BJ (cell line): ENCODE results near the gene PBX3. TPM values are rescaled to one million over a fixed set of nuclear protein-coding genes. Genes with fewer than 3 reads are reported as not detected.

Source experiments
- CTCF ChIA-PET: fragments of 350-600 bp; formaldehyde crosslinking; extraction: SDS; loops from one replicate; lab custom pipeline; 2021; ENCODE audit warnings: antibody characterized with exemption, inconsistent platforms; lab: Yijun Ruan, JAX
- POLR2A ChIA-PET: fragments of 300-600 bp; sonication (Branson Sonifier 250); formaldehyde crosslinking; extraction: SDS; loops from one replicate; lab custom pipeline; 2021; ENCODE audit warnings: antibody characterized with exemption; lab: Charles Lee
- DNase-seq: peaks from one replicate; pipeline ENCODE4 v3.0.0-alpha.2; 2011; ENCODE audit warnings: low read depth
- H3K27me3 ChIP-seq: 2 replicates; pipeline ENCODE4 v1.6.0; 2011; ENCODE audit warnings: low read length; ENCODE audit not compliant: control insufficient read depth, insufficient read depth
- H3K36me3 ChIP-seq: 2 replicates; pipeline ENCODE4 v1.5.1; 2011; ENCODE audit warnings: low read length; ENCODE audit not compliant: control insufficient read depth, insufficient read depth
- H3K4me3 ChIP-seq: 2 replicates; pipeline ENCODE4 v1.5.1; 2011; ENCODE audit warnings: low read depth, mild to moderate bottlenecking, control low read depth, low read length
- CTCF ChIP-seq: IDR thresholded peaks from 2 replicates; pipeline ENCODE4 v1.5.1; 2011; ENCODE audit warnings: low read depth, mild to moderate bottlenecking, control low read depth, inconsistent platforms, low read length, moderate library complexity; ENCODE audit not compliant: insufficient read depth
- polyA plus RNA-seq: library from polyadenylated mRNA; depleted of rRNA; stranded (reverse); fragments of >200 nt; gene quantifications from 2 replicates; pipeline ENCODE4 v1.2.3, GENCODE V29; 2011

PBX3 gene
- polyA plus RNA-seq, 1 experiment, result 27.9 TPM

GRCh38 chr9:125949703-125950460 lies 202.7 kb downstream of the PBX3 start:
- Histone ChIP-seq H3K27me3 (no peaks in the 10 kb centered on the region), H3K36me3 (no peaks in the 10 kb centered on the region), H3K4me3 (no peak overlapping the region)
- ChIA-PET CTCF (interaction anchor here (0.6 kb wide), 2 partner anchors 18 to 148 kb away, joined by 3 read pairs; no protein-coding TSS in a partner anchor), POLR2A (no interaction called here)
- no peak for TF ChIP-seq CTCF
- no peak for DNase-seq

GRCh38 chr9:125950880-125951471 lies 203.8 kb downstream of the PBX3 start:
- DNase-seq, result no peak
- TF ChIP-seq CTCF, result no peak
- H3K27me3 ChIP-seq, result no peaks in the 10 kb centered on the region
- H3K36me3 ChIP-seq, result no peaks in the 10 kb centered on the region
- CTCF ChIA-PET, result interaction anchor here (0.6 to 1.5 kb wide), 2 partner anchors 149 to 543 kb away, joined by 3 read pairs; no protein-coding TSS in a partner anchor
- no peak overlapping the region for H3K4me3 ChIP-seq
- POLR2A ChIA-PET, result interaction anchor here (0.7 kb wide), 1 partner anchor 57 kb away, joined by 4 read pairs; no protein-coding TSS in a partner anchor

- H3K27me3 ChIP-seq, result no peaks in the 10 kb centered on the region
- H3K36me3 ChIP-seq, result no peaks in the 10 kb centered on the region
- ChIA-PET POLR2A (no interaction called here), CTCF (no interaction called here)
- H3K4me3 ChIP-seq, result no peak overlapping the region
- no peak for TF ChIP-seq CTCF
- DNase-seq, result no peak
Observed at GRCh38 chr9:125953314-125954019, 206.3 kb downstream of the PBX3 start.

- CTCF ChIA-PET, result interaction anchor here (1.9 kb wide), 1 partner anchor 10 kb away, joined by 5 read pairs; no protein-coding TSS in a partner anchor
- Histone ChIP-seq H3K36me3 (no peaks in the 10 kb centered on the region; the same call in 1 of the 2 replicates), H3K27me3 (no peaks in the 10 kb centered on the region), H3K4me3 (no peak overlapping the region)
- POLR2A ChIA-PET, result no interaction called here
- TF ChIP-seq CTCF, result no peak
- no peak for DNase-seq
Observed at GRCh38 chr9:125956102-125956501, 208.9 kb downstream of the PBX3 start.

- ChIA-PET POLR2A (no interaction called here), CTCF (no interaction called here)
- TF ChIP-seq CTCF, result no peak
- Histone ChIP-seq H3K4me3 (no peak overlapping the region), H3K27me3 (no peaks in the 10 kb centered on the region), H3K36me3 (peaks cover 3% of the 10 kb centered on the region)
- DNase-seq, result no peak
Observed at GRCh38 chr9:125959315-125959714, 212.1 kb downstream of the PBX3 start.
